Measurements from ENCODE around the gene FOXN1.

GRCh38 chr17:28471531-28472342 is 34.4 kb upstream of the FOXN1 start:
- no peak for TF ChIP-seq YY1 (IDR thresholded peaks at IDR 0.05; ENCODE audit: insufficient read depth, insufficient read length)
- no peak for TF ChIP-seq SUZ12 (IDR thresholded peaks at IDR 0.05; ENCODE audit: extremely low read depth, insufficient read depth, insufficient read length)

Data from NT2/D1 (cell line).